ENCODE results near the gene COL27A1. TPM values are rescaled to one million over a fixed set of nuclear protein-coding genes. Genes with fewer than 3 reads are reported as not detected.

COL27A1 gene
- total RNA-seq, 2 experiments from 2014 or later: 0.87 to 1.2 TPM

DNA sequence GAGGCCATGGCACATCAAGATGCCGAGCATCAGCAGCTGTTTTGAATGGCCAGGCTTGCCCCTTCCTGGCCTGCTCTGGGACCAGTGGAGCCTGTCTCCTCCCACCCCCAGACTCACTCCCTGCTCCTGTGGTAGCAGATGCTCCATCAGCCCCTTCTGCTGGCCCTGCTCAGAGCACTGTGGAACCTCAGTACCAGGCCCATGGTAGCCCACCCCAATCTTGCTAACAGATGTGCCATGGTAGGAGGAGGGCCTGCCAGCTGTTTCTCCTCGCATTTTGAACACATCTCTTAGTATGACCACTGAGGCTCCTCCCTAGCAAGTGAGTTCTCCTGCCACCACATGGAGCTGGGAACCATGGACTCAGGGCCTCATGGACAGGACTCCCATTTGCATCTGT, 29.5 kb downstream of the COL27A1 start:
- Histone ChIP-seq H3K4me3 (ENCODE audit: low read length) (no peak overlapping the region), H3K27me3 (ENCODE audit: control insufficient read depth in 1 of 2, insufficient read depth in 2 of 2, low read length in 2 of 2) (no peaks in the 10 kb centered on the region), H3K9me3 (ENCODE audit: control insufficient read depth in 1 of 2, insufficient read depth in 1 of 2, low read length in 2 of 2) (peaks cover 0 to 2% of the 10 kb centered on the region in 2 experiments), H3K4me1 (ENCODE audit: insufficient read depth, low read length) (no peaks in the 10 kb centered on the region), H3K36me3 (ENCODE audit: insufficient read depth, low read length) (no peaks in the 10 kb centered on the region), H3K27ac (ENCODE audit: low read depth in 1 of 2, low read length in 2 of 2) (no peak overlapping the region)
- no peak overlapping the region for H3K27ac Mint-ChIP-seq
- DNase-seq (no peak), ATAC-seq (ENCODE audit: poor library complexity) (no peak)
- TF ChIP-seq, protein P1, sequence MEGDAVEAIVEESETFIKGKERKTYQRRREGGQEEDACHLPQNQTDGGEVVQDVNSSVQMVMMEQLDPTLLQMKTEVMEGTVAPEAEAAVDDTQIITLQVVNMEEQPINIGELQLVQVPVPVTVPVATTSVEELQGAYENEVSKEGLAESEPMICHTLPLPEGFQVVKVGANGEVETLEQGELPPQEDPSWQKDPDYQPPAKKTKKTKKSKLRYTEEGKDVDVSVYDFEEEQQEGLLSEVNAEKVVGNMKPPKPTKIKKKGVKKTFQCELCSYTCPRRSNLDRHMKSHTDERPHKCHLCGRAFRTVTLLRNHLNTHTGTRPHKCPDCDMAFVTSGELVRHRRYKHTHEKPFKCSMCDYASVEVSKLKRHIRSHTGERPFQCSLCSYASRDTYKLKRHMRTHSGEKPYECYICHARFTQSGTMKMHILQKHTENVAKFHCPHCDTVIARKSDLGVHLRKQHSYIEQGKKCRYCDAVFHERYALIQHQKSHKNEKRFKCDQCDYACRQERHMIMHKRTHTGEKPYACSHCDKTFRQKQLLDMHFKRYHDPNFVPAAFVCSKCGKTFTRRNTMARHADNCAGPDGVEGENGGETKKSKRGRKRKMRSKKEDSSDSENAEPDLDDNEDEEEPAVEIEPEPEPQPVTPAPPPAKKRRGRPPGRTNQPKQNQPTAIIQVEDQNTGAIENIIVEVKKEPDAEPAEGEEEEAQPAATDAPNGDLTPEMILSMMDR (IDR thresholded peaks at IDR 0.05): no peak
- ChIA-PET POLR2A (no interaction called here), CTCF (no interaction called here)
- peaks cover 6% of the 10 kb centered on the region for H3K9me3 Mint-ChIP-seq
- H3K36me3 Mint-ChIP-seq (ENCODE audit: low read depth): no peaks in the 10 kb centered on the region
- no peak overlapping the region for H3K4me3 Mint-ChIP-seq
- no peaks in the 10 kb centered on the region for H3K4me1 Mint-ChIP-seq (ENCODE audit: low read depth)
- no peaks in the 10 kb centered on the region for H3K27me3 Mint-ChIP-seq
- intact Hi-C loops (cut with DNase I, micrococcal nuclease): no loop called here

DNA sequence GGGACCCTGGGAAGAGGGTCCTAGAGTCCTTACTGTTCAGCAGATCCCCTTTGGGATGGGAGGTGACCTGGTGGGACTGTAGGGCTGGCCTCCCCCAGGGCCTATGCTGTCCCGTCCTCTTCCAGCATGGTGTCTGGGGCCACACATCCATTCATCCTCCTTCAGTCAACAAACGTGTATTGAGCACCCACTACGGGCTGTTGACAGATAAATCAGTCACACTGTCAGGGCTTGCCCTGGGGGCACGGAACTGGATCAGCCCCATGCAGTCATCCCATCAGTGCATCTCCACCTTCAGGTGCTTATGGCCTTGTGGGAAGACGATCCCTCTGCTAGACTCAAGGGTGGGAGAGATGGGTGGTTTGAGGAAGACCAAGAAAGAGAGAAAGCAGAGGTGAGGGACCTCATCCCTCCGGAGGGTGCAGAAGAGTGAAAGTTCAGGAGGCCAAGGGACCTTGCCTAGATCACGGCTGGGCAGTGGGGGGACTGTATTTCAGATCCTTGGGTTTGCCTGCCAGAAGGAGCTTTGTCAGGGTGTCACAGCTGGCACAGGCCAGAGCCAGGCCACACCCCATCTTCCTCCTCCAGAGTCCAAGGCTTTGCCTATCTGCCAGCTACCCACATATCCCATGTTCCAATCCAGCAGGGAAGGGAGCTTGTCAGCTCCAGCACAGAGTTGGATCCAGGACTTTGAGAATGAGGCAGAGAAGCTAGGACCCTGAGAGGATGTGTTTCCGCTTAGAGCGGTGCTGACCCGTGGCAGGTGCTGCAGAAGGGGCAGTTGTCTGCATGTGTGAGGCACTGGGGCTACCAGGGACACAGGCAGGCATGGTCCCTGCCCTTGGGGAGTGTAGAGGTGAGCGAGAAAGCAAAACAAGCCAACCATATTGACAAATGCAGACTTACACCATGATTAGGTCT, 30.5 kb downstream of the COL27A1 start:
- DNase-seq (no peak), ATAC-seq (ENCODE audit: poor library complexity) (no peak)
- H3K9me3 ChIP-seq (ENCODE audit: control insufficient read depth in 1 of 2, insufficient read depth in 1 of 2, low read length in 2 of 2): peaks cover 7 to 8% of the 10 kb centered on the region in 2 experiments
- no peak overlapping the region for H3K4me3 ChIP-seq (ENCODE audit: low read length)
- Mint-ChIP-seq H3K9me3 (peaks cover 9% of the 10 kb centered on the region), H3K27ac (no peak overlapping the region), H3K4me1 (ENCODE audit: low read depth) (no peaks in the 10 kb centered on the region), H3K4me3 (no peak overlapping the region), H3K27me3 (no peaks in the 10 kb centered on the region), H3K36me3 (ENCODE audit: low read depth) (no peaks in the 10 kb centered on the region)
- no peaks in the 10 kb centered on the region for H3K4me1 ChIP-seq (ENCODE audit: insufficient read depth, low read length)
- POLR2A ChIA-PET: interaction anchor here (0.6 kb wide), 1 partner anchor 506 kb away, joined by 3 read pairs; no protein-coding TSS in a partner anchor
- no peak overlapping the region for H3K27ac ChIP-seq (ENCODE audit: low read depth in 1 of 2, low read length in 2 of 2)
- intact Hi-C loops (cut with DNase I, micrococcal nuclease): no loop called here
- no peaks in the 10 kb centered on the region for H3K36me3 ChIP-seq (ENCODE audit: insufficient read depth, low read length)
- H3K27me3 ChIP-seq (ENCODE audit: control insufficient read depth in 1 of 2, insufficient read depth in 2 of 2, low read length in 2 of 2): no peaks in the 10 kb centered on the region
- TF ChIP-seq, protein P1 (IDR thresholded peaks at IDR 0.05): no peak
- CTCF ChIA-PET: no interaction called here

DNA sequence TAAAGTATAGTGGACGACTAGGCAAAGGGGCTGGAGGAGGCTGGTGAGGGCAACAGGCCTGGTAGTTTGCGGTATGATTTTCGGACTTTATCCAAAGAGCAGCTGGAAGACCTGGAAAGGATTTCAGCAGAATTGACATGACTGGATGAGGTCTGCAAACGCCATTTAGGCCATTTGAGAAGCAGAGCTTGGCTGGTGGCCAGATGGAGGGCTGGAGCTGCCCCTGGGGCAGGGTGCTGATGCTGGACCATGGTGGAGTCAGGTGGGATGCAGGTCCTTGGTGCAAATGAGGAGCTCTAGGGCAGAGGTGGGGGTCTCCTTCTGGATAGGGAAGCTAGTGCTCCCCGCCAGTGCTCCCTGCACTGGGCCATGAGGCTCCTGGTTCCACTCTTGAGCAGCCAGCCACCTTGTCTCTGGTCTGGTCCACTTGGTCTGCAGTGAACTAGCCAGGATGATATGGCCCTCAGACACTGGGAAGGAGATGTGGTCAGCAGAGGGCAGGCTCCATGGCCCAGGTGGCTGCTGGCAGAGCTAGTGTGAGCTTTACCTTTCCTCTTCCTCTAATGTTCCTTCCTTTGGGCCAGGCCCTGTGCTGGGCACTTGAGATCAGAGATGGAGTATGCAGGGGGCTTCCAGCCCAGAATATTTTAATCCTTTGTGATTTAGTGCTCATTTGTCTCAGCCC, 31.4 kb downstream of the COL27A1 start:
- no peaks in the 10 kb centered on the region for H3K36me3 Mint-ChIP-seq (ENCODE audit: low read depth)

More for the DNA sequence above, 31.4 kb downstream of the COL27A1 start:
- peaks cover 7 to 8% of the 10 kb centered on the region in 2 experiments for H3K9me3 ChIP-seq (ENCODE audit: control insufficient read depth in 1 of 2, insufficient read depth in 1 of 2, low read length in 2 of 2)
- H3K4me3 ChIP-seq (ENCODE audit: low read length): no peak overlapping the region
- Mint-ChIP-seq H3K4me1 (ENCODE audit: low read depth) (no peaks in the 10 kb centered on the region), H3K27ac (no peak overlapping the region), H3K27me3 (no peaks in the 10 kb centered on the region), H3K9me3 (peaks cover 9% of the 10 kb centered on the region), H3K4me3 (no peak overlapping the region)
- H3K27me3 ChIP-seq (ENCODE audit: control insufficient read depth in 1 of 2, insufficient read depth in 2 of 2, low read length in 2 of 2): no peaks in the 10 kb centered on the region
- intact Hi-C loops (cut with DNase I, micrococcal nuclease): no loop called here
- DNase-seq: no peak
- POLR2A ChIA-PET: no interaction called here
- no peak for ATAC-seq (ENCODE audit: poor library complexity)
- H3K4me1 ChIP-seq (ENCODE audit: insufficient read depth, low read length): no peaks in the 10 kb centered on the region
- TF ChIP-seq, protein P1 (IDR thresholded peaks at IDR 0.05): no peak
- CTCF ChIA-PET: no interaction called here
- no peak overlapping the region for H3K27ac ChIP-seq (ENCODE audit: low read depth in 1 of 2, low read length in 2 of 2)
- H3K36me3 ChIP-seq (ENCODE audit: insufficient read depth, low read length): no peaks in the 10 kb centered on the region
